Hematopoietic multipotent progenitor cell (in vitro differentiated cells): ENCODE measurements around the gene RNF34. TPM values are rescaled to one million over a fixed set of nuclear protein-coding genes. Genes with fewer than 3 reads are reported as not detected.
A peak's percentile ranks its signal among the peaks of the same experiment; 100 is the strongest.

Experiments used
- DNase-seq, 3 donors: peaks; one replicate each; pipeline ENCODE4 v3.0.0-alpha.2; 2011 to 2015; ENCODE audit warnings: low read depth in 2 of 3, low spot score in 2 of 3
- total RNA-seq: library from RNA; depleted of rRNA; stranded (reverse); fragments of >200 nt; gene quantifications from one replicate; pipeline ENCODE4 v1.2.3, GENCODE V29; 2012

RNF34 gene
- total RNA-seq, 1 donor, result 53.1 TPM

GRCh38 chr12:121432740-121433480, 33.0 kb downstream of the RNF34 start:
- DNase-seq, result peak in 2 of 3 donors; percentile 33 to 67

- no peak for DNase-seq
Measured at GRCh38 chr12:121436706-121437105, 36.8 kb downstream of the RNF34 start.

- DNase-seq, result no peak
Measured at GRCh38 chr12:121438905-121439304, 39.0 kb downstream of the RNF34 start.

GRCh38 chr12:121439715-121440114, 39.8 kb downstream of the RNF34 start:
- no peak for DNase-seq

DNA sequence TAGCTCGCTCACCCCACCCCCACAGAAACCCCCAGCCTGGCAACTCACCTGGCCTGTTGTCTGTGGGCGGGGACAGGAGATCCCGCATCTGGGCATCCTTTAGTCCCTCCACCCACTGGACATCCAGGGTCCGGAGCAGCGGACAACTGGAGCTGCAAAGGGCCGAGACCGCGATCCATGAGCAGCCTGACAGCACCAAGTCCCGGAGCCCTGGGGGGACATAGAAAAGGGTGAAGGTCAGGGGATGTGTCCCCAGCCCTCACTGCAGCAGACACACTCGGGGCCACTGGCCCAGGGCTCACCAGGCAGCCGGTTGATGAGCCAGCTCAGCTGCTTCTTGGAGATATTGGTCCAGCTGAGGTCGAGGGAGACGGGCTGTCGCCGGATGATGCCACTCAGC, 40.9 kb downstream of the RNF34 start:
- no peak for DNase-seq

DNA sequence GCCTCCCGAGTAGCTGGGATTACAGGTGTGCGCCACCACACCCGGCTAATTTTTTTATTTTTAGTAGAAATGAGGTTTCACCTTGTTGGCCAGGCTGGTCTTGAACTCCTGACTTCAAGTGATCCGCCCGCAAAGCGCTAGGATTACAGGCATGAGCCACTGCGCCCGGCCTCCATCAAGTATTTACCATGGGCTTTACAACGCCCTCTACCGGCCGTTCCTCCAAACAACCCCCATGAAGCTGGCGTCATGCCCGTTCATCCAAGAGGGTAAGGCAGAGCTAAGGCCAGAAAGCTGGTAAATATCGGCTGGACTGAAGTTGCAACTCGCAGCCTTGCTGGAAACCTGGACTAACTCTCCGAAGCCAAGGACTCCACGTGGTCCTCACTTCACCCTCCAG, 41.6 kb downstream of the RNF34 start:
- DNase-seq, result no peak

GRCh38 chr12:121442028-121442948, 42.4 kb downstream of the RNF34 start:
- DNase-seq, result no peak

DNA sequence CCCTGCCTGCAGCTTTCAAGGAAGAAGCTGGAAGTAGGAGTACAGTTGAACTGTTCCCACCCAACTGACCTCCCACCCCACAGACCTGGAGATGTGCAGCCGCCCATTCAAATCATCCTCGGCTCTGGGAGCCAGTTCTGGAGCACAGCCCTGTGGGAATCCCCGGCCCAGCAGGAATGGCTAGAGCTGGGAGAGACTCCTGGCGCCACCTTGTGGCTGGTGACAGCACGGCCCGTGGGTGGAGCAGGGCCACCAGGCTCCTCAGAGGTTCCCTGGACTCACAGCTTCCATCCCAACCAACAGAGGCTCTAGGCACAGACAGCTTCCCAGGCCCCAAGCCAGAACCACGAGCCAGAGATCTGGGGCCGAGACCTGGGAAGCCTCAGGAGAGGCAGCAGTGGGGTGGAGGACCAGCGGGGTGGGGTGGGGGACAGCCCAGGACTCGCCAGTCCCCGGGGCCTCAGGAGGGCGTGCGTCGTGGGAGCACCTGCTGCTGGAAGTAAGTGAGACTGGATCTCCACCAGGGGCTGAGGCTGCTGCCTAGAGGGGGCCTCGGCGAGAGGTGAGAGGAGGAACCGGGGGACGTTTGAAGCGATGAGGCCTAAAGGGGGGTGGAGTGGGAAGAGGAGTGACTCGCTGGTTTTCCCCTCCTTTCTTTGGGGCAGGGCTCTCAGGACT, 43.4 kb downstream of the RNF34 start:
- DNase-seq, result peak in 2 of 3 donors; percentile 48 to 52

- DNase-seq, result no peak
Measured at GRCh38 chr12:121443911-121444841, 44.3 kb downstream of the RNF34 start.

DNA sequence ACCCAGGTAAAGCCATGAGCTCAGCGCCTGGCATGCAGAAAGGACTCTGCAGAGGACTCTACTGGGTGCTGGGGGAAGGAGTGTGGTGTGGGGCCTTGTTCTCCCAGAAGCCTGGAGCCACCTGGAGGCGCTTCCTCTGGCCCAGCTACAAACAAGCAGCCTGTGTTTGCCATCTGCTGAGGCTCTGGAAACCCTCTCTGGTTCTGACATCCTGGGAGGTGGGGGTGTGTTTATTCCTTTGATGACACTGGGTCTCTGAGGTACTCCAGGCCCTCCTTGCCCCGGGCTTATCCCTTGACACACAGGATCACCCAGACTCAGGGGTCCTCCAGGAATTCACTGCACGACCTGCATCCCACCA, 44.9 kb downstream of the RNF34 start:
- DNase-seq, result no peak

- no peak for DNase-seq
Measured at GRCh38 chr12:121446750-121447149, 46.8 kb downstream of the RNF34 start.

DNA sequence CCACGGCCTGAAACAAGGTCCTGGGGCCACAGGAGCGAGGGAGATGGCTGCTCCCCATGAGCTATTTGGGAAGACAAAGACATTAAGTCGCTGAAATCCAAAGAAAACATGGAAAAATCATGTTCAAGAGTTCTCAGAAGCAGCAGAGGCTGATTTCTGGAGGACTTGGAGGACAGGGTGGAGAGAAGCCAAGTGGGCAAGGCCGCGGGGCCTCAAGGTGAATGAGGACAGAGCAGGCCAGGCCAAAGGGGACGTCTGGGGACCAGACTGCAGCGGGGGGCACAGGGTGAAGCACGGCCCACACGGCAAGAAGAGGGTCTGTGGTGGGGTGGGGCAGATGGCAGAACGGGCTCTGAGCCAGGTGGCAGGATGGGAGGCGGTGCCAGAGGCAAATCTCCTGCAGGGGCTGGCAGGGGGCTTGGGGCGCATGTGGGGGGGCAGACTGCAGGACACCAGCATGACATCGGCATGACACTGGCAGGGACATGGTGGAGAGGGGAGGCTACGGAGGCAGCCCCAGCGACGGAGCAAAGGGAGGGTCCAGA, 48.9 kb downstream of the RNF34 start:
- DNase-seq, result no peak

DNA sequence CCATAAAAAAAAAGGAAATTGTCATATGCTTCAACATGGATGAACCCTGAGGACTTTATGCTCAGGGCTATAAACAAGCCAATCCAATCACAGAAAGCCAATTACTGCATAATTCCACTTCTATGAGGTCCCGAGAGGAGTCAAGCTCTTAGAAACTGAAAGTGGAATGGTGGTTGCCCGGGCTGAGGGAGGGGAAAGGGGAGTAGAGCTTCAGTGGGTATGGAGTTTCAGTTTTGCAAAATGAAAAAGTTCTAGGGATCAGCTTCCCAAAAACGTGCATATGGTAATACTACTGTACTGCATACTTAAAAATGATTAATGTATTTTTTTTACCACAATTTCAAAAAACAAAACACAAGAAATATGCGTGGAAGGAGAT, 52.0 kb downstream of the RNF34 start:
- DNase-seq, result peak in 1 of 3 donors; percentile 26

- DNase-seq, result no peak
Measured at GRCh38 chr12:121452340-121452984, 52.5 kb downstream of the RNF34 start.

DNA sequence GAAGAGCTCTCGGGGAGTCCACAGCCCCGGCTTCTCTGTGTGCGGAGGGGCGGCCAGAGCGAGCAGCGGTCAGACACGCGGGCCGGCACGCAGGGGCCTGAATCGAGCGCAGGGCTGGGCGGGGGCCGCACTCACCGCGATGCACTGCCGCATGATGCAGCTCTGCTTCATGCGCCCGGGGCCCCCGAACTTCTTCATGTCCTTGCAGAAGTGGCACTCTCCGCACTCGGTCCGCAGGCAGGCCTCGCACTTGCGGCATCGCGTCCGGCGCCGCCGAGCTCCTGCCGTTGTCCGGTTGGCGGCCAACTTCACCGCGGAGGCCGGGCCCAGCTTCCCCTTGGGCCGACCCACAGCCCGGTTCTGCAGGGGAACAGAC, 53.1 kb downstream of the RNF34 start:
- DNase-seq, result no peak

DNA sequence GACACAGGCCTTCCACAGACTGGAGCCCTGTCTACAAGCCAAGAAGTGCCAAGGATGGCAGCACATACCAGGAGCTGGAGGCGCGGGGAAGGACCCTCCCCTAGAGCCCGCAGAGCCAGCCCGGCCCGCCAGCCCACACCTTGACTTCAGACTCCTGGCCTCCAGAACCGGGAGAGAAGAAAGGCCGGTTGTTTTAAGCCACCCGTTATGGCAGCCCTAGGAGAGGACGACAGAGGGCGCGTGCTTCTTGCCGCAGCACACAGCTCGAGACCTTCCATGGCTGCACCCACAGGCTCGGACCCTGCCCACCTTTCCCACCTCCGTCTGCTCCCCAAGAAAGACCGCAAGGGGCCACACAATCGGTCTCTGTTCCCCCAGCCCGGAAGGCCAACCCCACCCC, 53.7 kb downstream of the RNF34 start:
- DNase-seq, result no peak

GRCh38 chr12:121454921-121455320, 55.0 kb downstream of the RNF34 start:
- DNase-seq, result no peak

GRCh38 chr12:121455766-121456420, 56.0 kb downstream of the RNF34 start:
- DNase-seq, result no peak

DNA sequence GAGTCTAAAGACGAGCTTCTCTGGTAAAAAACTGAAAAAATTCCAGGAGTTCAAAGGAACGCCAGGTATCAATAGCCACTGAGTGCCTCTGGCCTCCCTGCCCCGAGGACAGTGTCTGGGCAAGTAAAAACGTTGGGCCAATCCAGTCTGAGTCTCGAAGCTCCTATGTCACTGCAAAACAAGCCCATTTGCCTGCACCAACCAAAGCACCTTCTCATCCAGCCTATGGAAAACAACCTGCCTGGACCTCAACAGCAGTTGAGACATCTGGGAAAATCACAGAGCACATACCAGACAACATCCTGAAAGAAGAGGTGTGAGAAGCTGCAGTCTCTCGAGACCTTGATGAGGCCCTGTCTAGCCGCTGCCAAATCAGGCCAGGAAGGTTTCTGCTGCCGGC, 56.6 kb downstream of the RNF34 start:
- no peak for DNase-seq
